Peyer's patch (tissue), 4 donors: ENCODE data around the gene OR14A16. TPM values are rescaled to one million over a fixed set of nuclear protein-coding genes. Genes with fewer than 3 reads are reported as not detected.
A peak's percentile ranks its signal among the peaks of the same experiment; 100 is the strongest.

Experiments used
- DNase-seq, 3 donors: peaks; one replicate each; pipeline ENCODE4 v3.0.0-alpha.2; 2017 to 2019
- H3K27ac ChIP-seq, 4 donors: fragments of 200-600 bp; sonication (generic); one replicate each; pipeline ENCODE4 v1.5.1; 2016 to 2019
- H3K27me3 ChIP-seq, 2 donors: fragments of 200-600 bp; sonication (generic); one replicate each; pipeline ENCODE4 v1.5.1; 2019
- H3K36me3 ChIP-seq, 3 donors: fragments of 200-600 bp; sonication (generic); one replicate each; pipeline ENCODE4 v1.5.1; 2016 to 2019
- H3K4me1 ChIP-seq, 4 donors: fragments of 200-600 bp; sonication (generic); one replicate each; pipeline ENCODE4 v1.5.1; 2016 to 2019
- H3K4me3 ChIP-seq, 4 donors: fragments of 200-600 bp; sonication (generic); 1 replicate in 3 of 4; 2 replicates in 1 of 4; pipeline ENCODE4 v1.5.1; 2016 to 2019; ENCODE audit warnings: mild to moderate bottlenecking in 1 of 4
- H3K9me3 ChIP-seq, 4 donors: fragments of 200-600 bp; sonication (generic); one replicate each; pipeline ENCODE4 v1.5.1; 2016 to 2019; ENCODE audit warnings: mild to moderate bottlenecking in 1 of 4
- POLR2A ChIP-seq, 2 donors: fragments of 450-650 bp; IDR thresholded peaks; one replicate each; pipeline ENCODE4 v1.5.1; 2017; ENCODE audit warnings: antibody characterized with exemption in 2 of 2, mild to moderate bottlenecking in 2 of 2, moderate library complexity in 2 of 2
- total RNA-seq, 4 donors: library from RNA; depleted of rRNA; stranded (reverse); fragments of >200 nt; gene quantifications; one replicate each; pipeline ENCODE4 v1.1.0, GENCODE V29; 2016
- TF ChIP-seq, protein P1 (sequence below), 6 experiments: fragments of 450-650 bp in 4 of 6; fragments of 200-600 bp in 2 of 6; sonication (generic) in 1 of 6; IDR thresholded peaks; one replicate each; pipeline ENCODE4 v1.5.1; 2017 to 2019; ENCODE audit warnings: antibody characterized with exemption in 6 of 6, mild to moderate bottlenecking in 3 of 6, moderate library complexity in 1 of 6

Gene OR14A16
- not detected for total RNA-seq

DNA sequence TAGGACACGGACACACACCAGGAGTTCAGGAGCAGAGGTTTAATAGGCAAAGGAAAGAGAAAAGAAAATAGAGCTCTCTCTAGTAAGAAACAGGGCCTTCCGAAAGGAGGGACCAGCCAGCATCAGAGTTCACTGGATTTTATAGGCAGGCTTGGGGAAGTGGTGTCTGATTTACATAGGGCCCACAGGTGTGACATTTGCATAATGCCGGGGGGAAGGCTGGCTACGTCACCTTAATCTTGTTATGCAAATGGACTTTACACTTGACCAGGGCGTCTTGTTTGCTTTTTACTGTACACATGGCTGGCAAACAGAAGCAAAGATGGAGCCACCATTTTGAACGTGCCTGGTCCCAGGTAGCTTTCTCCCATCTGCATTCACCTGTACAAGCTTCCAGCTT is at the start of gene OR14A16:
TSS of gene OR14A16 (minus strand) at position 97 of the 400 bp plus-strand sequence. CDS start 8,390 bp downstream, outside the sequence.
- TF ChIP-seq, protein P1, sequence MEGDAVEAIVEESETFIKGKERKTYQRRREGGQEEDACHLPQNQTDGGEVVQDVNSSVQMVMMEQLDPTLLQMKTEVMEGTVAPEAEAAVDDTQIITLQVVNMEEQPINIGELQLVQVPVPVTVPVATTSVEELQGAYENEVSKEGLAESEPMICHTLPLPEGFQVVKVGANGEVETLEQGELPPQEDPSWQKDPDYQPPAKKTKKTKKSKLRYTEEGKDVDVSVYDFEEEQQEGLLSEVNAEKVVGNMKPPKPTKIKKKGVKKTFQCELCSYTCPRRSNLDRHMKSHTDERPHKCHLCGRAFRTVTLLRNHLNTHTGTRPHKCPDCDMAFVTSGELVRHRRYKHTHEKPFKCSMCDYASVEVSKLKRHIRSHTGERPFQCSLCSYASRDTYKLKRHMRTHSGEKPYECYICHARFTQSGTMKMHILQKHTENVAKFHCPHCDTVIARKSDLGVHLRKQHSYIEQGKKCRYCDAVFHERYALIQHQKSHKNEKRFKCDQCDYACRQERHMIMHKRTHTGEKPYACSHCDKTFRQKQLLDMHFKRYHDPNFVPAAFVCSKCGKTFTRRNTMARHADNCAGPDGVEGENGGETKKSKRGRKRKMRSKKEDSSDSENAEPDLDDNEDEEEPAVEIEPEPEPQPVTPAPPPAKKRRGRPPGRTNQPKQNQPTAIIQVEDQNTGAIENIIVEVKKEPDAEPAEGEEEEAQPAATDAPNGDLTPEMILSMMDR (IDR thresholded peaks at IDR 0.05), result no peak
- TF ChIP-seq POLR2A (IDR thresholded peaks at IDR 0.05), result no peak
- Histone ChIP-seq H3K27ac (no peak within 1 kb of the TSS), H3K9me3 (no peaks in the 10 kb centered on the region), H3K4me3 (no peak within 1 kb of the TSS), H3K27me3 (no peaks in the 10 kb centered on the region), H3K4me1 (no peaks in the 10 kb centered on the region), H3K36me3 (no peaks in the 10 kb centered on the region)
- DNase-seq, result no peak

DNA sequence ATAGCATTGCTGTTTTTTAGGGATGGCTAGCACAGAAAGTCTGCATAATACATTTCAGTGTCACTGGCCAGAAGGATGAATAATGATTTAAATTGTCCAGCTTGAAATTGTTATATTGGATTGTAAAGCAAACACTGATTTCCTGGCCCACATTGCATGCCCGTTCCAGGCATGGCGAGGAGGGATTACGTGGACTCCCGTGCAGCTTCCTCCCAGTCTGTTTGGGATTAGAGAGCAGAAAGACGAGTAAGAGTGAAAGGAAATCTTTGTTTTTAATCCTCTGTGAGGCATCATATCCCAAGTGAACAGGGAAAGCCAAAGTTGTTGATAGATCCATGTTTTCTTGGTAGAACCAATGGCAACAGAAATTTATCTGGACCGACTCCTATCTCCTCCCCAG is 41.5 kb upstream of the OR14A16 start:
- no peak for DNase-seq
- Histone ChIP-seq H3K36me3 (no peaks in the 10 kb centered on the region), H3K27me3 (no peaks in the 10 kb centered on the region), H3K27ac (no peak overlapping the region), H3K4me1 (no peaks in the 10 kb centered on the region), H3K9me3 (peaks cover 0 to 10% (median 0%) of the 10 kb centered on the region in 4 donors), H3K4me3 (no peak overlapping the region)
- TF ChIP-seq POLR2A (IDR thresholded peaks at IDR 0.05), result no peak

GRCh38 chr1:247864644-247865043 is 40.7 kb upstream of the OR14A16 start:
- TF ChIP-seq POLR2A (IDR thresholded peaks at IDR 0.05), result no peak
- TF ChIP-seq, protein P1 (IDR thresholded peaks at IDR 0.05), result no peak
- peaks cover 0 to 3% (median 0%) of the 10 kb centered on the region in 4 donors for H3K9me3 ChIP-seq
- H3K4me3 ChIP-seq, result no peak overlapping the region
- no peaks in the 10 kb centered on the region for H3K27me3 ChIP-seq
- no peak for DNase-seq
- H3K4me1 ChIP-seq, result no peaks in the 10 kb centered on the region
- H3K27ac ChIP-seq, result no peak overlapping the region
- H3K36me3 ChIP-seq, result no peaks in the 10 kb centered on the region

DNA sequence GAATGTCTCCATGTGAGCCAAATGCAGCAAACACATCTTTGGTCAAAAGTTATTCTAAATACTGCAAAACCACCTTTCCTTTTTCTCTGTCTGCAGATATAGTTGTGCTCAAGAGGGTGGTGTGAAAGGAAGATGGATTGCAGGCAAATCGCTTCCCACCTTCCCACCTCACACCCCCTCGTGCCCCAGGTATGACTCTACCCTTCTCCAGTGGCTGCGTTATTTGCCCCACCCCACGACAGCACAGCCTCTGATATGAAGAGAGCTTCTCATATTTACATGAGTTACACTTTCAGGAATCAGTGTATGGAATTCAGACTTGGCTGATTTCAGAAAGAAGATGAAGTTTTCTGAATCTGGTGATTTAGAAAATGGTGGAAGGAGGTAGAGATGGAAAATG is 38.8 kb upstream of the OR14A16 start:
- no peaks in the 10 kb centered on the region for H3K4me1 ChIP-seq
- H3K27me3 ChIP-seq, result no peaks in the 10 kb centered on the region
- H3K9me3 ChIP-seq, result peaks cover 0 to 2% (median 0%) of the 10 kb centered on the region in 4 donors
- no peak overlapping the region for H3K4me3 ChIP-seq
- no peaks in the 10 kb centered on the region for H3K36me3 ChIP-seq
- TF ChIP-seq, protein P1 (IDR thresholded peaks at IDR 0.05), result no peak
- no peak for TF ChIP-seq POLR2A (IDR thresholded peaks at IDR 0.05)
- no peak overlapping the region for H3K27ac ChIP-seq
- no peak for DNase-seq

GRCh38 chr1:247857985-247858619 is 34.2 kb upstream of the OR14A16 start:
- Histone ChIP-seq H3K27me3 (no peaks in the 10 kb centered on the region), H3K27ac (peak overlapping the region in 1 of 4 donors; percentile 87), H3K4me3 (peak overlapping the region in 3 of 4 donors; percentile 39 to 85 (median 43)), H3K36me3 (no peaks in the 10 kb centered on the region), H3K4me1 (no peaks in the 10 kb centered on the region), H3K9me3 (peaks cover 0 to 2% (median 0%) of the 10 kb centered on the region in 4 donors)
- no peak for DNase-seq
- no peak for TF ChIP-seq POLR2A (IDR thresholded peaks at IDR 0.05)
- TF ChIP-seq, protein P1 (IDR thresholded peaks at IDR 0.05), result no peak

DNA sequence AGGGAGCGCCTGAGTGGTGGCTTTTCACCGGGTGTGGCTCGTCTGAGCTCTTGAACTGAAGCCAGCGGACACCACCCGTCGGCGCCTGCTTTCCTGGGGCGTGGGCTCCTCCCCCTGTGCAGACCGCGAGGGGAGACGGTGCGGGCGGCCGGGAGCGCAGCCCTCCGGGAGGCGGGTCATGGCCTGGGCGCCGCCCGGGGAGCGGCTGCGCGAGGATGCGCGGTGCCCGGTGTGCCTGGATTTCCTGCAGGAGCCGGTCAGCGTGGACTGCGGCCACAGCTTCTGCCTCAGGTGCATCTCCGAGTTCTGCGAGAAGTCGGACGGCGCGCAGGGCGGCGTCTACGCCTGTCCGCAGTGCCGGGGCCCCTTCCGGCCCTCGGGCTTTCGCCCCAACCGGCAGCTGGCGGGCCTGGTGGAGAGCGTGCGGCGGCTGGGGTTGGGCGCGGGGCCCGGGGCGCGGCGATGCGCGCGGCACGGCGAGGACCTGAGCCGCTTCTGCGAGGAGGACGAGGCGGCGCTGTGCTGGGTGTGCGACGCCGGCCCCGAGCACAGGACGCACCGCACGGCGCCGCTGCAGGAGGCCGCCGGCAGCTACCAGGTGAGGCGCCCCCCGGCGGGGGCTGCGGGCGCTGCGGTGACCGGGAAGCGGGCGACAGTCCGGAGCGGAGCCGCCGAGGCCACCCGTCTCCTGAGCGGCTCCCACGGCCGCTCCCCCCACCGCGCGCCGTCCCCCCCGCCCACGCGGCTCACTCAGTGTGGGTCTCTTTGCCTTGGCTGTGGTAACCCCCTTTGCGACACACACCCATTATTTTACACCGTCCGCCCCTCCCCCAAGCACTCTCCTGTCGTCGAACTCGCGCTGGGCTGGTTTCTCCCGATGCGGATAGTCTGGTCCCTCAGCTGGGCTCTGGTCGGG is 33.4 kb upstream of the OR14A16 start, which contains the start of gene TRIM58:
TSS of gene TRIM58 (plus strand) at position 119 of the 916 bp plus-strand sequence. CDS start at position 179, 60 bp downstream.
- TF ChIP-seq POLR2A (IDR thresholded peaks at IDR 0.05), result peak in 1 of 2 donors; percentile 21
- TF ChIP-seq, protein P1 (IDR thresholded peaks at IDR 0.05), result peak in 1 of 6 experiments; percentile 51
- Histone ChIP-seq H3K27ac (peak within 1 kb of the TSS in 2 of 4 donors; percentile 17 to 87), H3K36me3 (no peaks in the 10 kb centered on the region), H3K4me1 (no peaks in the 10 kb centered on the region), H3K4me3 (peak within 1 kb of the TSS; percentile 17 to 85 (median 41)), H3K27me3 (no peaks in the 10 kb centered on the region), H3K9me3 (peaks cover 0 to 2% (median 0%) of the 10 kb centered on the region in 4 donors)
- peak in 1 of 3 donors; percentile 82 for DNase-seq
